NCI-H2107 treated with DMSO at 0.1 percent for 48 hours (cell line): ENCODE results near the gene SCARB1.

ENCODE experiments used
- DNase-seq: peaks from one replicate; lab custom pipeline; 2025; ENCODE audit not compliant: unreplicated experiment; lab: John Stamatoyannopoulos, UW

Gene SCARB1

GRCh38 chr12:124844411-124845397 lies 19.0 kb downstream of the SCARB1 start:
- no peak for DNase-seq

GRCh38 chr12:124842800-124843510 lies 20.7 kb downstream of the SCARB1 start:
- DNase-seq, result no peak

GRCh38 chr12:124842073-124842749 lies 21.5 kb downstream of the SCARB1 start:
- DNase-seq, result no peak

GRCh38 chr12:124841558-124841945 lies 22.1 kb downstream of the SCARB1 start:
- DNase-seq, result no peak

GRCh38 chr12:124837958-124838803 lies 25.5 kb downstream of the SCARB1 start:
- peak; percentile 59 for DNase-seq

- no peak for DNase-seq
These were observed 26.3 kb downstream of the SCARB1 start for GRCh38 chr12:124837249-124837897.

GRCh38 chr12:124836759-124837158 lies 26.9 kb downstream of the SCARB1 start:
- DNase-seq, result no peak

- no peak for DNase-seq
These were observed 27.8 kb downstream of the SCARB1 start for GRCh38 chr12:124835656-124836410.

- no peak for DNase-seq
These were observed 28.8 kb downstream of the SCARB1 start for GRCh38 chr12:124834822-124835221.

GRCh38 chr12:124833693-124834122 lies 30.0 kb downstream of the SCARB1 start:
- DNase-seq, result peak; percentile 80

GRCh38 chr12:124832856-124833255 lies 30.8 kb downstream of the SCARB1 start:
- DNase-seq, result no peak

GRCh38 chr12:124831590-124831989 lies 32.1 kb downstream of the SCARB1 start:
- no peak for DNase-seq

- no peak for DNase-seq
These were observed 33.4 kb downstream of the SCARB1 start for GRCh38 chr12:124830306-124830705.

- no peak for DNase-seq
These were observed 33.9 kb downstream of the SCARB1 start for GRCh38 chr12:124829708-124830304.

GRCh38 chr12:124829008-124829707 lies 34.5 kb downstream of the SCARB1 start:
- DNase-seq, result no peak

GRCh38 chr12:124828264-124829007 lies 35.2 kb downstream of the SCARB1 start:
- DNase-seq, result no peak

GRCh38 chr12:124827588-124828184 lies 36.0 kb downstream of the SCARB1 start:
- DNase-seq, result peak; percentile 80
